SHP77 treated with DMSO at 0.1 percent for 48 hours (cell line): ENCODE results near the gene PRDM11.

Experiments used
- DNase-seq: peaks from one replicate; lab custom pipeline; 2025; lab: John Stamatoyannopoulos, UW

The PRDM11 gene

GRCh38 chr11:45146072-45147016, at the start of gene PRDM11:
Gene PRDM11 (plus strand): TSS chr11:45146639. CDS start chr11:45181767, 35,128 bp downstream.
- no peak for DNase-seq

- DNase-seq: no peak
Measured at GRCh38 chr11:45097721-45098493, 48.5 kb upstream of the PRDM11 start.

GRCh38 chr11:45098929-45099328, 47.5 kb upstream of the PRDM11 start:
- no peak for DNase-seq

GRCh38 chr11:45100339-45100738, 46.1 kb upstream of the PRDM11 start:
- DNase-seq: peak; percentile 48

GRCh38 chr11:45102361-45102809, 44.1 kb upstream of the PRDM11 start:
- DNase-seq: no peak

GRCh38 chr11:45102810-45103621, 43.4 kb upstream of the PRDM11 start:
- peak; percentile 21 for DNase-seq

GRCh38 chr11:45104006-45104789, 42.2 kb upstream of the PRDM11 start:
- no peak for DNase-seq

GRCh38 chr11:45104790-45105084, 41.7 kb upstream of the PRDM11 start:
- no peak for DNase-seq

- DNase-seq: peak; percentile 63
Measured at GRCh38 chr11:45105233-45105983, 41.0 kb upstream of the PRDM11 start.

- no peak for DNase-seq
Measured at GRCh38 chr11:45105984-45106375, 40.5 kb upstream of the PRDM11 start.

GRCh38 chr11:45106440-45106839, 40.0 kb upstream of the PRDM11 start:
- no peak for DNase-seq

- no peak for DNase-seq
Measured at GRCh38 chr11:45107029-45107428, 39.4 kb upstream of the PRDM11 start.

- no peak for DNase-seq
Measured at GRCh38 chr11:45108070-45109064, 38.1 kb upstream of the PRDM11 start.

GRCh38 chr11:45109400-45109799, 37.0 kb upstream of the PRDM11 start:
- DNase-seq: no peak

- peak; percentile 53 for DNase-seq
Measured at GRCh38 chr11:45110562-45110961, 35.9 kb upstream of the PRDM11 start.

- DNase-seq: no peak
Measured at GRCh38 chr11:45113807-45114206, 32.6 kb upstream of the PRDM11 start.

GRCh38 chr11:45127836-45128235, 18.6 kb upstream of the PRDM11 start:
- DNase-seq: peak; percentile 15

GRCh38 chr11:45133878-45134277, 12.6 kb upstream of the PRDM11 start:
- no peak for DNase-seq

GRCh38 chr11:45141171-45141570, 5.3 kb upstream of the PRDM11 start:
- no peak for DNase-seq
